ENCODE data around the gene EEF1A2. TPM values are rescaled to one million over a fixed set of nuclear protein-coding genes. Genes with fewer than 3 reads are reported as not detected.

EEF1A2 gene
- total RNA-seq, 4 donors from 2014 or later: 1.1 to 1.5 TPM; not detected in 2

- H3K36me3 ChIP-seq: no peaks in the 10 kb centered on the region
- no peaks in the 10 kb centered on the region for H3K27me3 ChIP-seq
- no peak overlapping the region for H3K27ac ChIP-seq
- H3K4me3 ChIP-seq: no peak overlapping the region
- no peaks in the 10 kb centered on the region for H3K9me3 ChIP-seq
- intact Hi-C loops (cut with DNase I; ENCODE audit: low total_unique reads): no loop called here
- TF ChIP-seq POLR2A (IDR thresholded peaks at IDR 0.05) (no peak), CTCF (IDR thresholded peaks at IDR 0.05) (no peak)
- peaks cover 0 to 26% of the 10 kb centered on the region in 2 donors for H3K4me1 ChIP-seq
- DNase-seq: peak in 1 of 2 donors; percentile 20
These were observed 24.2 kb upstream of the EEF1A2 start for GRCh38 chr20:63522981-63523611.

GRCh38 chr20:63522091-63522868, 23.4 kb upstream of the EEF1A2 start:
- Histone ChIP-seq H3K27ac (no peak overlapping the region), H3K36me3 (no peaks in the 10 kb centered on the region), H3K9me3 (no peaks in the 10 kb centered on the region), H3K4me3 (peak overlapping the region in 1 of 2 donors; percentile 94), H3K27me3 (no peaks in the 10 kb centered on the region), H3K4me1 (peaks cover 0 to 26% of the 10 kb centered on the region in 2 donors)
- intact Hi-C loops (cut with DNase I; ENCODE audit: low total_unique reads): no loop called here
- TF ChIP-seq CTCF (IDR thresholded peaks at IDR 0.05) (no peak), POLR2A (IDR thresholded peaks at IDR 0.05) (no peak)
- DNase-seq: peak in 1 of 2 donors; percentile 14

- peak overlapping the region; percentile 90 to 93 for H3K27ac ChIP-seq
These were observed 22.7 kb upstream of the EEF1A2 start for GRCh38 chr20:63521602-63522001.

GRCh38 chr20:63520934-63521601, 22.2 kb upstream of the EEF1A2 start:
- TF ChIP-seq POLR2A (IDR thresholded peaks at IDR 0.05): no peak
- peak in 1 of 4 experiments; percentile 8 for TF ChIP-seq CTCF (IDR thresholded peaks at IDR 0.05)
- peak overlapping the region; percentile 77 to 94 for H3K4me3 ChIP-seq
- H3K4me1 ChIP-seq: peaks cover 0 to 26% of the 10 kb centered on the region in 2 donors
- H3K36me3 ChIP-seq: no peaks in the 10 kb centered on the region
- no peaks in the 10 kb centered on the region for H3K27me3 ChIP-seq
- no peaks in the 10 kb centered on the region for H3K9me3 ChIP-seq
- DNase-seq: peak; percentile 43 to 78
- intact Hi-C loops (cut with DNase I; ENCODE audit: low total_unique reads): no loop called here
- peak overlapping the region; percentile 90 to 93 for H3K27ac ChIP-seq

More at GRCh38 chr20:63521602-63522001, 22.7 kb upstream of the EEF1A2 start:
- H3K27me3 ChIP-seq: no peaks in the 10 kb centered on the region
- no peaks in the 10 kb centered on the region for H3K9me3 ChIP-seq
- H3K4me1 ChIP-seq: peaks cover 0 to 26% of the 10 kb centered on the region in 2 donors
- peak overlapping the region; percentile 77 to 94 for H3K4me3 ChIP-seq
- intact Hi-C loops (cut with DNase I; ENCODE audit: low total_unique reads): no loop called here
- DNase-seq: peak in 1 of 2 donors; percentile 22
- H3K36me3 ChIP-seq: no peaks in the 10 kb centered on the region
- TF ChIP-seq CTCF (IDR thresholded peaks at IDR 0.05): no peak
- TF ChIP-seq POLR2A (IDR thresholded peaks at IDR 0.05): no peak

All from uterus (tissue), 4 donors.